Esophagus (tissue), 2 donors: Measurements from ENCODE around the gene HPCAL1. TPM values are rescaled to one million over a fixed set of nuclear protein-coding genes. Genes with fewer than 3 reads are reported as not detected.
A peak's percentile ranks its signal among the peaks of the same experiment; 100 is the strongest.

ENCODE experiments used
- H3K27ac ChIP-seq, 2 donors: one replicate each; pipeline ENCODE4 v1.5.1; 2013; ENCODE audit warnings: low read depth in 2 of 2, mild to moderate bottlenecking in 2 of 2, inconsistent platforms in 1 of 2, low read length in 1 of 2, moderate library complexity in 1 of 2
- H3K27me3 ChIP-seq, 2 donors: one replicate each; pipeline ENCODE4 v1.6.1; 2013; ENCODE audit warnings: low read length in 2 of 2, control low read depth in 1 of 2, mild to moderate bottlenecking in 1 of 2; ENCODE audit not compliant: insufficient read depth in 2 of 2, control insufficient read depth in 1 of 2
- H3K36me3 ChIP-seq, 2 donors: one replicate each; pipeline ENCODE4 v1.6.1; 2013; ENCODE audit warnings: low read length in 1 of 2; ENCODE audit not compliant: control insufficient read depth in 2 of 2, insufficient read depth in 2 of 2
- H3K4me1 ChIP-seq, 2 donors: one replicate each; pipeline ENCODE4 v1.6.1; 2013; ENCODE audit warnings: low read length in 1 of 2; ENCODE audit not compliant: control insufficient read depth in 2 of 2, insufficient read depth in 2 of 2
- H3K4me3 ChIP-seq, 2 donors: one replicate each; pipeline ENCODE4 v1.5.1; 2013; ENCODE audit warnings: low read length in 2 of 2, mild to moderate bottlenecking in 2 of 2, low read depth in 1 of 2, moderate library complexity in 1 of 2
- H3K9me3 ChIP-seq, 2 donors: one replicate each; pipeline ENCODE4 v1.6.1; 2013; ENCODE audit warnings: mild to moderate bottlenecking in 2 of 2, low read depth in 1 of 2, low read length in 1 of 2, moderate library complexity in 1 of 2; ENCODE audit not compliant: control insufficient read depth in 2 of 2, insufficient read depth in 1 of 2
- WGBS, 2 donors: extraction: QIAGEN DNeasy Blood & Tissue Kit; methylation state at CpG; one replicate each; pipeline ENCODE4 v1.1.7; 2013; 5-methylcytosine and 5-hydroxymethylcytosine counted together
- polyA plus RNA-seq, 2 donors: library from polyadenylated mRNA; stranded (reverse); fragments of 200-250 nt; gene quantifications; one replicate each; pipeline ENCODE4 v1.2.3, GENCODE V29; 2013
- donor health status: healthy with polysubstance abuse.
- donor health status: Bipolar disorder and iron deficiency.

The HPCAL1 gene
- 10 to 100 TPM in 1 of 2 donors, 1 to 10 TPM in 1; 6.2 to 13.2 TPM for polyA plus RNA-seq

DNA sequence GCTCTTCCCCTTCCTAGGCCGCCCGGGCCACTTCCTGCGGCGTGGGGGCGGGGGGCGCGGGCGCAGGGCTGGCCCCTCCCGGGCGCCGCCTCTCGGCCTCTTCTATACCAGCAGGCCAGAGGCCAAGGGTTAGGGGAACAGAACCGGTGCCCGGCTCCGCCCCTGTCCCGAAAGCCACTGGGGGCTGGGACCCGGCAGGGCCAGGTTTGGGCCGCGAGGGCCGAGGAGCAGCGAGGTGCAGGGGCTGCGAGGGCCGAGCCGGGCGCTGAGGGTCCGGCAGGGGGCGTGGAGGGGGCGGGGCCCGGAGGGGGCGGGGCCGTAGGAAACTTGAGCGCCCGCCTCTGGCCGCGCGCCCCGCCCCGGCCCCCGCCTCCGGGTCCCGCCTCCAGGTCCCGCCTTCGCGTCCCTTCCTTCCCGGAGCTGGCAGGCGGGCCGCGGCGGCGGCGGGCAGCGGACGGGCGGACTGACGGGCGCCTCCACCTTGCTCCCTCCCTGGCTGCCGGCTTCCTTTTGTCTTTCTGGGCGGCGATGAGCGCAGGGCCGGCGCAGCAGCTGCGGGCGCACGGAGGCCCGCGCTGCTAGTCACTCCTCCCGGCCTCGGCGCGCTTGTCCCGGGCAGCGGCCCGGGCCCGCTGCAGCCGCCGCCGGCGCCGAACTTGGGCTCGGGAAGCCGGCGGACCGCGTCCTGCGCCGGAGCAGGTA lies at the start of gene HPCAL1:
Gene HPCAL1 (plus strand): TSS at position 426 of the 702 bp plus-strand sequence. CDS start 116,854 bp downstream, outside the sequence.
- Histone ChIP-seq H3K4me3 (peak within 1 kb of the TSS; percentile 77 to 86), H3K36me3 (no peaks in the 10 kb centered on the region), H3K9me3 (no peaks in the 10 kb centered on the region), H3K27ac (peak within 1 kb of the TSS; percentile 83 to 87), H3K4me1 (peaks cover 0 to 8% of the 10 kb centered on the region in 2 donors), H3K27me3 (no peaks in the 10 kb centered on the region)
- 0 to 1% methylated on average over 19 to 87 of the region's 87 CpGs for WGBS, 2 donors

DNA sequence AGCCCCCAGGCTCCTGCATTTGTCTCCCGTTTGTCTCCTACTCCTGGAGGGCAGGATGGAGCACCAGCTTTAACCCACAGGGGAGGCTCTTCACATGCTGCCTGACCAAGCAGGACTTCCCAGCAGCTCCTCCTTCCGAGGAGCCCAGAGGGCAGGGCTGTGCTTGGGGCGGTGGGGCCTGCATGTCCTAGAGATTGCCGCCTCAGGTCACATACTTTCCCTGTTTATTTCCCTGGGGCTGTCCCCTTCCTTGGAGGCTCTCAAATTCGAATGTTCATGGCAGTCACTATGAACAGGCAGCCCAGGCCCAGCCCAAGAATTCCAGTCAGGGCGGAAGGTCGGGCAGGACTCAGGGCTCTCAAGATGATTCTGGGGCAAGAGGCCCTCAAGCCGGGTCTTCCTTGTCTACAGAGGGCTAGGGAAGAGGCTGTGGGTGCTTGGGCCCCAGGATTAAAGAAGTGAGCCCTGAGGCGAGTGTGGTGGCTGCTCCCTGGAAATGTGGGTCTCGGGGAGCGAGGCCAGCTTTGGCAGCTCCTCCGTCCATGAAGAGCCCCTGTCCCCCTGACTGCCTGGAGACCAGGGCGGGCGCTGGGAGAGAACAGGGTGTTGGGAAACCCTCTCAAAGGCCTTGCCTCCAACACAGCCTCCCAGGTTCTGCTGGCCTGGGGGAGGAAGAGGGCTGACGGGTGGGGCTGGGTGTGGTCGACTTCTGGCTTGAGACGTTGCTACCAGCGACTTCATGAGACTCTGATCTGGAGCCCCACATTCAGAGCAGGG lies 48.9 kb upstream of the HPCAL1 start:
- no peaks in the 10 kb centered on the region for H3K4me1 ChIP-seq
- H3K27ac ChIP-seq, result no peak overlapping the region
- peaks cover 0 to 2% of the 10 kb centered on the region in 2 donors for H3K9me3 ChIP-seq
- 77 to 85% methylated on average over 18 of the region's 18 CpGs for WGBS, 2 donors
- H3K36me3 ChIP-seq, result no peaks in the 10 kb centered on the region
- H3K27me3 ChIP-seq, result no peaks in the 10 kb centered on the region
- H3K4me3 ChIP-seq, result no peak overlapping the region

DNA sequence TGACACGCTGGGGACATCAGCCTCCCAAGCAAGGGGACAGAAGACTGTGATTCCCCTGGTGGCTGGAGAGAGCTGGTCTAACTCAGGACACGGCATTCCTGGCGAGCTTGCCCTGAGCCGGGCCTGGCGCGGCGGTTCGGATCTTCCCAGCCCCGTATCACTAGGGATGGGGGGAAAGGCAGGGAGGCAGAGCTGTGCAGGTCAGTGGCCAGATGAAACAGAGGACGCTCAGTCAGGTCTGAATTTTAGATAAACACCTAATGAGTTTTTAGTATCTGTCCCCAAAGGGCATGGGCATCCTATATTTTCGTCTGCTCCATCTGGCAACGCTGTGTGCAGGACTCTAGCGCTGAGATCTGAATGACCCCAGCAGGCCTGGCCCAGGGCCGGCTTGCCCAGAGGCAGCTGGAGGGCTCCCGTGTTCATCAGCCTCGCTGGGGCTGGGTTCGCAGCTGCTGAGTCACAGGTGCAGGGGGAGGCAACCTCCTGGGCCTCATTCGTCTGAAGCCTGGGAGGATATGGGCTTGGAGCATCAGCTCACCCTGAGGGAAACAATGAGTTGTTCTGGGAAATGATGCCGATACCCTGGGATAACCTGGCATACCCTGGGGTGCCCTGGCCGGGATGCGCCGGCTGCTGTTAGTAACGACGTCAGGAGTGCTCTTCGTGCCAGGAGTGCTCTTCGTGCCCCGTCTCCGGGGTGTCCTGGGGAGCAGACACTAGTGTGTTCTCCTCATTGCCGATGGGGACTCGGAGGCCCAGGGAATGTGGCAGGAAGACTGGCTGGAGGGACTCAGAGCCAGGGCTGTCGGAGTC lies 48.1 kb upstream of the HPCAL1 start:
- Histone ChIP-seq H3K36me3 (no peaks in the 10 kb centered on the region), H3K4me3 (no peak overlapping the region), H3K27ac (no peak overlapping the region), H3K4me1 (no peaks in the 10 kb centered on the region), H3K27me3 (no peaks in the 10 kb centered on the region), H3K9me3 (peaks cover 0 to 2% of the 10 kb centered on the region in 2 donors)
- WGBS, 2 donors, result 80 to 87% methylated on average over 31 of the region's 31 CpGs

DNA sequence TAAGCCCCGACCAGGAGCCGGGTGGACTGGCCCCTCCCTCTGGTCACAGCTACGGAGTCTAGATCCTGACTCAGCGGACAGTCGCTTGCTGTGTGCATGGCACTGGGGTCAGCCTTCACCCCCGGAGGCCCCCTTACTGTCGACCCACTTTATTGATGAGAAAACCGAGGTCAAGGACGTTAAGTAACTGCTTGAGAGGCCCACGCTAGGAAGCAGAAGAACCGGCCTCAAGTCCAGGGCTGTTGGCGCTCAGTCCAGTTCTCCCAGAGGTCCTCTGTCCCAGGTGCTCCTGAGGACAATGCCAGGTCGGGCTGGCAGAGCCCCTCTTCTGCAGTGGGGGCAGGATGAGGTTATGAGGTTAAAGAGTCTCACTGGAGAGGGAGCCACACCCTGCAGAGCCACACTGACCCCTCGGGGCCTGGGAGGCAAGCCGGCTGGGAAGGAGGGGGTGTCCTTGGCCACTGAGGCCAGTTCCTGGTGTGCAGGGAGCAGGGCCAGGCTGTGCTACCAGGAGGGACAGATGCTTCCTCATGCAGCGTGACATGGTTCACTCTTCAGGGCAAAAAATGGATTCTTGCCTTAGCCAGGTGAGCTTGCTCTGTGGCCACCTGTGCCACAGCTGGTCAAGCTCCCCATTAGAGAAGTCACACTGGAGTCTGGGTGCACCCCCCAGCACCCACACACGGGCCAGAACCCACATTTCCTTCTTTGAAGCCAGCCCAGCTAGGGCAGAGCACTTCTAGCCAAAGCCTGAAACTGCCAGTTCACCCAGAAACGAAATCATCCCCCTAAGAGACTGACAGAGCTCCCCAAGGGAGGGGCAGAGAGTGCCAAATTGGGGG lies 47.3 kb upstream of the HPCAL1 start:
- no peaks in the 10 kb centered on the region for H3K4me1 ChIP-seq
- no peak overlapping the region for H3K4me3 ChIP-seq
- no peaks in the 10 kb centered on the region for H3K27me3 ChIP-seq
- 73 to 77% methylated on average over 18 of the region's 18 CpGs for WGBS, 2 donors
- no peaks in the 10 kb centered on the region for H3K36me3 ChIP-seq
- H3K27ac ChIP-seq, result no peak overlapping the region
- H3K9me3 ChIP-seq, result peaks cover 0 to 1% of the 10 kb centered on the region in 2 donors

DNA sequence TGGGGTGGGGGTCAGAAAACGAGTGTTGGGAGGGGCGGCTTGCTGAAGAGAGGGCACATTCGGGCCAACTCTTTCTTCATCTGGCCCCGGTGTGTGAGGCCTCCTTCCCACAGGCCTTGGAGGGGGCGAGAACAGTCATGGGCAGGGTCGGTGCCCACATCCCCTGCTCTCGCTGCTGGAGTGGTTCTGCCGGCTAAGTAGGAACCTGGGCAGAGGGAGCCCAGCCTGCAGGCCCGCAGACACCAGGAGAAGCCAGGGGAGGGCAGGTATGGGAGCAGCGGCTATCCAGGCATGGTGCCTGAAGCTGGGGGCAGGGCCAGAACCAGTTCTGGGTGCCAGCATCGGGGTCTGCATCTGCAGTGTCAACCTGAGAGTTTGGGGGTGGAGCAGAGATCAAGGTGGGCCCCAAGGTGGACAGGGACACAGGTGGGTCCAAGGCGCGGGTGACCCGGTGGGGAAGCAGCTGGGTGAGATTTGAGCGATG lies 46.6 kb upstream of the HPCAL1 start:
- WGBS, 2 donors, result 79 to 83% methylated on average over 13 to 15 of the region's 15 CpGs
- Histone ChIP-seq H3K4me1 (no peaks in the 10 kb centered on the region), H3K27ac (no peak overlapping the region), H3K36me3 (no peaks in the 10 kb centered on the region), H3K9me3 (no peaks in the 10 kb centered on the region), H3K4me3 (no peak overlapping the region), H3K27me3 (no peaks in the 10 kb centered on the region)

DNA sequence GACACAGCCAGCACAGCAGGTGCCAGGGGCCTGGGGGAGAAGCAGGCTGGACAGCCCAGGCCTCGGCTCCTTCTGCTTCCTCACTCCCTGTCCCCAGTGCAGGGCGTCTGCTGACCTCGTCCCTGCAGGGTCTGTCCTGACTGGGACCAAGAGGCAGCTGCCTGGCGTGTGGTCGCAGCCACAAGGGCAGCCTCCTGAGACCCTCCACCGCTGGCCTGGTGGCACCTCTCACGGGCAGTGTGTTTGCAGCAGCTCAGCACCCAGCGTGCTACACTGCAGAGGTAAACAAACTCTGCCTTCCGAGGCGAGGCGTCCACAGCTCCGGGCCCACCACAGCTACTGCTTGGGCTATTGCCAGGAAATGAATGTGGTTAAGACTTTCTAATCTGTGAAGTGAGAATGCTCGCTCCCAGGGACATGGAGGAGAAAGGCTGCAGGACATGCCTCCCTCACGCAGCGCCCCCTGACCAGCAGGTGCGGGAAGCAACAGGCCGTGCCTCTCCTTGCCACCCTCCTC lies 46.1 kb upstream of the HPCAL1 start:
- H3K36me3 ChIP-seq, result no peaks in the 10 kb centered on the region
- no peaks in the 10 kb centered on the region for H3K4me1 ChIP-seq
- H3K27me3 ChIP-seq, result no peaks in the 10 kb centered on the region
- no peaks in the 10 kb centered on the region for H3K9me3 ChIP-seq
- no peak overlapping the region for H3K4me3 ChIP-seq
- WGBS, 2 donors, result 75 to 79% methylated on average over 17 of the region's 17 CpGs
- no peak overlapping the region for H3K27ac ChIP-seq

DNA sequence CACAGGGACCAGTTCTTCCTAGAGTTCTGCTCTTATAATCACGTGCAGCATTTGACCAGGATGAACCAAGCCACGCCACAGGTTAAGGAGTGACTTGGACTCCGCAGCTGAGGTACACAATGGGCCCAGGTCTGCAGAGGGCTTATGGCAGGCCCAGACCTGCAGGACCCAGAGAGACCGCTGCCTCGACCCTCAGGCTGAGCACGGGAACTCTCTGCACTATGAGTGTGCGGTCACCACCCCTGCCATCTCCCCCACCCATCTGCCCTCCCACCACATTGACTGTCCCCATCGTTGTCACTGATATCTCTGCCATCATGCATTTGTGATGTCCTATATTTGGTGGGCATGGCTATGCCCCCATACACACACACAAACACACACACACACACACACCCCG lies 45.7 kb upstream of the HPCAL1 start:
- H3K36me3 ChIP-seq, result no peaks in the 10 kb centered on the region
- no peak overlapping the region for H3K4me3 ChIP-seq
- no peaks in the 10 kb centered on the region for H3K4me1 ChIP-seq
- H3K9me3 ChIP-seq, result no peaks in the 10 kb centered on the region
- H3K27me3 ChIP-seq, result no peaks in the 10 kb centered on the region
- H3K27ac ChIP-seq, result no peak overlapping the region
- 79 to 84% methylated on average over 9 of the region's 9 CpGs for WGBS, 2 donors

DNA sequence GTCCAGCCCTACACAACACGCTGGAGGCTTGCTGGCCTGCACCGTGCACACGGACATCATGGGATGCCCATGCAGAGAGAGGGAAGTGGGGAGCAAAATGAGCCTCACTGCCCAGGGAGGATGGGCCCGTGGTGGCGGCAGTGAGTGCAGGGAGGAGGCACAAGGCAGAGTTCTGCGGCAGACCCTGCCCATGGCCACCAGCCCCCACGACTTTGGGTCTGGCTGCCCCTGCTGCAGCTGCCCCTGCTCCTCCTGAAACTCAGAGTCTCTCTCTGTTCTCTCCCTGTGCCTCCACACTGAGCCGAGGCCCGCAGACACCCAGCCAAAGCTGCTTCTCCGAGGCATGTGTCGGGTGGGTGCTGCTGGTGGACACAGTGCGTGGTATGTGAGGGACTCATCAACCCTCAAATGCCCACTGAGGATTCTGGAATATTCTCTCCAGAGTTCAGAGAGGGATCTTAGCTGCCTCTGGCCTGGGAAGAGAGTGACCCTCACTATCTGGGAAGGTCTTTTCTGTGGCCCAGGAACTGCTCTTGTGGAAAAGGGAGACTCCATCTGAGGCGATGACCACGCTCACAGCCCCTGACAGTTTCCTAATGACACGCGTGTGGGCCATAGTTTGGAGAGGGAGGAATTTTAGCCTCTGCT lies 45.1 kb upstream of the HPCAL1 start:
- Histone ChIP-seq H3K36me3 (no peaks in the 10 kb centered on the region), H3K4me3 (no peak overlapping the region), H3K4me1 (no peaks in the 10 kb centered on the region), H3K27ac (no peak overlapping the region), H3K9me3 (no peaks in the 10 kb centered on the region), H3K27me3 (no peaks in the 10 kb centered on the region)
- WGBS, 2 donors, result 84 to 85% methylated on average over 16 of the region's 16 CpGs
